PFSK-1 (cell line): Measurements from ENCODE around the gene ZFYVE27.

Experiments used
- FOXP2 ChIP-seq: optimal IDR thresholded peaks from 2 replicates; pipeline ENCODE3; 2011; ENCODE audit warnings: borderline replicate concordance, control low read depth, inconsistent platforms; ENCODE audit not compliant: insufficient read depth; ENCODE audit errors: extremely low read length, extremely low read depth
- POLR2AphosphoS5 ChIP-seq: IDR thresholded peaks from 2 replicates; pipeline ENCODE4 v1.6.1; 2012; ENCODE audit warnings: low read depth, mild to moderate bottlenecking, control low read depth, low read length, moderate library complexity
- REST ChIP-seq, 2 experiments: IDR thresholded peaks; 2 replicates each; pipeline versions ENCODE4 v1.6.1 to v1.8.0; 2011 to 2012; ENCODE audit warnings: low read depth in 2 of 2, low read length in 2 of 2, control low read depth in 1 of 2, inconsistent platforms in 1 of 2, mild to moderate bottlenecking in 1 of 2, moderate library complexity in 1 of 2; ENCODE audit not compliant: insufficient read depth in 1 of 2
- SIN3A ChIP-seq: IDR thresholded peaks from 2 replicates; pipeline ENCODE4 v1.6.1; 2012; ENCODE audit warnings: mild to moderate bottlenecking, low read length, moderate library complexity, borderline replicate concordance; ENCODE audit not compliant: insufficient read depth
- TAF1 ChIP-seq: IDR thresholded peaks from 2 replicates; pipeline ENCODE4 v1.6.1; 2012; ENCODE audit warnings: low read length, control low read depth, borderline replicate concordance; ENCODE audit not compliant: insufficient read depth

ZFYVE27 gene

GRCh38 chr10:97763947-97764346 lies 27.0 kb downstream of the ZFYVE27 start:
- no peak for TF ChIP-seq FOXP2

- TF ChIP-seq REST (IDR thresholded peaks at IDR 0.05; ENCODE audit: insufficient read depth in 1 of 2, low read depth in 2 of 2, low read length in 2 of 2), result no peak
- TF ChIP-seq FOXP2, result no peak
- no peak for TF ChIP-seq POLR2AphosphoS5
- no peak for TF ChIP-seq TAF1
- no peak for TF ChIP-seq SIN3A
Observed at GRCh38 chr10:97764519-97764931, 27.6 kb downstream of the ZFYVE27 start.

- TF ChIP-seq REST (IDR thresholded peaks at IDR 0.05; ENCODE audit: insufficient read depth in 1 of 2, low read depth in 2 of 2, low read length in 2 of 2) (no peak), POLR2AphosphoS5 (no peak), FOXP2 (no peak), SIN3A (no peak), TAF1 (no peak)
Observed at GRCh38 chr10:97765201-97765600, 28.3 kb downstream of the ZFYVE27 start.

- TF ChIP-seq FOXP2 (no peak), SIN3A (no peak), POLR2AphosphoS5 (no peak), REST (IDR thresholded peaks at IDR 0.05; ENCODE audit: insufficient read depth in 1 of 2, low read depth in 2 of 2, low read length in 2 of 2) (no peak), TAF1 (no peak)
Observed at GRCh38 chr10:97766106-97766810, 29.3 kb downstream of the ZFYVE27 start.

GRCh38 chr10:97766996-97767924 lies 30.3 kb downstream of the ZFYVE27 start:
- no peak for TF ChIP-seq FOXP2
- no peak for TF ChIP-seq POLR2AphosphoS5
- no peak for TF ChIP-seq TAF1
- TF ChIP-seq REST (IDR thresholded peaks at IDR 0.05; ENCODE audit: insufficient read depth in 1 of 2, low read depth in 2 of 2, low read length in 2 of 2), result no peak
- TF ChIP-seq SIN3A, result no peak
